GM19324 (cell line): ENCODE measurements around the gene VPS37D.
"Not testable (repeated sequence)": the region's sequence is repeated elsewhere in the genome, so short reads cannot be mapped to it uniquely, and the experiment has no call there.

ENCODE experiments used
- ATAC-seq: cut with Tn5 transposase; IDR thresholded peaks from one replicate; pipeline ENCODE4 v1.9.1; 2021; ENCODE audit warnings: mild to moderate bottlenecking, moderate library complexity; ENCODE audit not compliant: unreplicated experiment, low FRiP score

Gene VPS37D

GRCh38 chr7:73703757-73704639 lies 36.4 kb downstream of the VPS37D start:
- ATAC-seq, result no peak

GRCh38 chr7:73704640-73705550 lies 37.3 kb downstream of the VPS37D start:
- no peak for ATAC-seq

- ATAC-seq, result no peak
These were observed 37.9 kb downstream of the VPS37D start for GRCh38 chr7:73705551-73705920.

- ATAC-seq, result no peak
These were observed 38.8 kb downstream of the VPS37D start for GRCh38 chr7:73706126-73707044.

GRCh38 chr7:73707045-73707631 lies 39.5 kb downstream of the VPS37D start:
- no peak for ATAC-seq

GRCh38 chr7:73708961-73709549 lies 41.4 kb downstream of the VPS37D start:
- ATAC-seq, result no peak

- no peak for ATAC-seq
These were observed 45.1 kb downstream of the VPS37D start for GRCh38 chr7:73712773-73713172.

- ATAC-seq, result not testable (repeated sequence)
These were observed 45.7 kb downstream of the VPS37D start for GRCh38 chr7:73713319-73713718.

- no peak for ATAC-seq
These were observed 48.2 kb downstream of the VPS37D start for GRCh38 chr7:73715648-73716317.

GRCh38 chr7:73716318-73716890 lies 48.8 kb downstream of the VPS37D start:
- no peak for ATAC-seq

GRCh38 chr7:73717025-73717807 lies 49.6 kb downstream of the VPS37D start:
- no peak for ATAC-seq

- no peak for ATAC-seq
These were observed 50.4 kb downstream of the VPS37D start for GRCh38 chr7:73717991-73718405.

GRCh38 chr7:73718438-73718881 lies 50.8 kb downstream of the VPS37D start:
- no peak for ATAC-seq

GRCh38 chr7:73718905-73719805 lies 51.5 kb downstream of the VPS37D start, which contains the start of gene STX1A:
Gene STX1A, minus strand, starts transcription at chr7:73719669. Its CDS starts 38 bp downstream, at chr7:73719631.
- peak; percentile 68 for ATAC-seq

- no peak for ATAC-seq
These were observed 52.2 kb downstream of the VPS37D start for GRCh38 chr7:73719806-73720169.

GRCh38 chr7:73720443-73720842 lies 52.8 kb downstream of the VPS37D start:
- not testable (repeated sequence) for ATAC-seq

GRCh38 chr7:73721377-73721817 lies 53.8 kb downstream of the VPS37D start:
- ATAC-seq, result no peak
